Stimulated activated CD8-positive, alpha-beta memory T cell treated with anti-CD3 and anti-CD28 coated beads, Interleukin-15, amount 100 ng/mL, for 24 hours (primary cell): Measurements from ENCODE around the gene CGREF1.
"Not testable (repeated sequence)": the region's sequence is repeated elsewhere in the genome, so short reads cannot be mapped to it uniquely, and the experiment has no call there.

ENCODE experiments used
- DNase-seq: peaks from one replicate; pipeline ENCODE4 v3.0.0-alpha.2; 2020; ENCODE audit warnings: low read depth

CGREF1 gene

GRCh38 chr2:27137322-27137935 is 18.5 kb upstream of the CGREF1 start:
- no peak for DNase-seq

DNA sequence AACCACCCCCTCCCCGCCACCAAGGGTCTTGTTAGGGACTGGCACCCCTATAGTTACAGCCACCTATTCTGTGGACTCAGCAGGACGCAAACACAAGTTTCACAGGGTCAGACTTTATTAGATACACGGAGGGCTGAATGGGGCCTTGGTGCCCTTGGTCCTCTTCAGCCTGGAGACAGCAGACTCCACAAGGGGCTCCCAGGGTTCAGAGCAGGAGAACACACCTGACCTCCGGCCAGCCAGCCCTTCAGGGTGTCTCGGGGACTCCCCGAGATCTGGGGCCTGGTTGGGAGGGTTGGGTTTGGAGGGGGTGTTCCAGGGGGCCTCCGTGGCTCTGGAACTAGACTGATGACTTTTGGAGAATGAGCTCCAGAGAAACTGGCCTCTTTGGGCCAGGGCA is 17.8 kb upstream of the CGREF1 start:
- no peak for DNase-seq

DNA sequence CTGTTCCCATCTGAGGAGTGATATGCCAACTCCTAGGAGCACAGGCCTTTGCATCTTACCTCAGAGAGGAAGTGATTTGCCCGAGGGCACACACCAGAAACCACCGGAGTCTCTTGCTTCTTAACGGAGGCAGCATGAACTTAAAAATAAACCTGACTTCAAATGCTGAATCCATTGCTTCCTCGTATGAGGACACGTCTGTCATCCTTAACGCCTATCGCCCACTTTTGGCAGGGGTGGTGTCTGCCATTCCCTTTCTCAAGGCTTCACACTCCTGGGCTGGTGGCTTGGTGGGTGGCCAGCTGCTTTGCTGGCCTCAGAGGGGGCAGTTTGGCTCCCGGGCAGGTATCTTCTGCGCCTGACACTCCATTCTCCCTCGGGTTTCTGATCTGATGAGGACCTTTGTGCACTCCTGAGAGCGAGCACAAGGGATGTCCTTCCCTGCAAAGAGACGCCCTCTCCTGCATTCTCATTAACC is 16.6 kb upstream of the CGREF1 start:
- DNase-seq, result no peak

DNA sequence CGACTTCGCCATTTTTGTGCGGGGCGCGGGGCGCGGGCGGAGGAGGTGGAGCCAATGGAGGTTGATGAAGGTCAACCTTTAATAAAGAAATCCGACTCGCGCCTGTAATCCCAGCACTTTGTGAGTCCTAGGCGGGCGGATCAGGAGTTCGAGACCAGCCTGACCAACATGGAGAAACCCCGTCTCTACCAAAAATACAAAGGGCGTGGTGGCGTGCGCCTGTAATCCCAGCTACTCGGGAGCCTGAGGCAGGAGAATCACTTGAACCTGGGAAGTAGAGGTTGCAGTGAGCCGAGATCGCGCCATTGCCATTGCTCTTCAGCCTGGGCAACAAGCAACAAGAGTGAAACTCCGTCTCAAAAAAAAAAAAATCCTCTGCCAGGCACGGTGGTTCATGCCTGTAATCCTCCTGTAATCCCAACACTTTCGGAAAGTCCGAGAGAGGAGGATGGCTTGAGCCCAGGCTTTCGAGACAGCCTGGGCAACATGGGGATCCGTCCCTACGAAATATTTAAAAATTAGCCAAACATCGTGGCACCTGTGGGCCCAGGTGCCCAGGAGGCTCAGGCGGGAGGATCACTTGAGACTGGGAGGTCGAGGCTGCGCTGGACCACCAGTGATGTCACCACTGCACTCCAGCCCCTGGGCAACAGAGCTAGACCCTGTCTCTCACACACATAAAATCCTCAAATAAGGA is 16.0 kb upstream of the CGREF1 start:
- no peak for DNase-seq

DNA sequence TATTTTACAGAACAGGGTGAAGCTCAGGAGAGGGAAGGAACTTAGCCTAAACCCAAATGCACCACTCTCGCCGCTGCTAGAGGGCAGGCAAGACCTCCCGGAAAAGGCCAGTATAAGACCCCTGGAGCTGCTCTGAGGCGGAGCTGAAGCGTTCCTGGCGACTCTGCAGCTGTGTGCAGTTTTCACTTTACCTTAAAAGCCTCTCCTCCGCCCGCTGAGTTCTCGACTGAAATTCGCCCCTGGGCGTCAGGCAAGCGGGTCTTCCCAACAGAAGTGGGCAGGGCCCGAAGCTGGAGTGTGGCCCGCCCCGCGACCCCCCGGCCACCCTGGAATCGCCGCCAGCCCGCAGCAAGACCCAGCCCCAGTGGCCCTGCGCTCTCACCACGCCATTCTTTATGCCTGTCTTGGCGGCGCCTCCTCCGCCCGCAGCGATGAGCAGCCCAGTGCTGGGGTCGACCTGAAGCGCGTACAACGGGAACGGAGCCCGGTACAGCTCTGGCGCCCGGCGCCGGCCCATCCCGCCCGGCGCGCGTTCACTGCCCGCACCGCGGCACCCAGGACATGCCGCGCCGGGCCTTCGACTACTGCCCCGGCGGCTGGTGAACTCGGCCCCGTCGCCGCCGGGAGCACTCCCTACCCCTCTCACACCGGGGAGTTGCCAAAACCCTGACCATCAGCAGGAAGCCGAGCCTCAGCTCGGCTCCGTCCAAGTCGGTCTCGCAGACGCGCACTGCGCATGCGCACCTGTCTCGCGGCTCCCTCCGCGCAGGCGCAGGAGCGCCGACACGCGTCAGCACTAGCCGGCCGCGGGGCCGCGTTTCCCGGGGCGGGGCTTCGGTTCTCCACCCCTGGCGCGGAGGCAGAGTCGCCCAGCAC is 15.2 kb upstream of the CGREF1 start, which contains the start of gene PREB:
TSS of gene PREB (minus strand) at position 732 of the 876 bp plus-strand sequence. CDS start at position 517, 215 bp downstream.
- DNase-seq, result peak; percentile 97

DNA sequence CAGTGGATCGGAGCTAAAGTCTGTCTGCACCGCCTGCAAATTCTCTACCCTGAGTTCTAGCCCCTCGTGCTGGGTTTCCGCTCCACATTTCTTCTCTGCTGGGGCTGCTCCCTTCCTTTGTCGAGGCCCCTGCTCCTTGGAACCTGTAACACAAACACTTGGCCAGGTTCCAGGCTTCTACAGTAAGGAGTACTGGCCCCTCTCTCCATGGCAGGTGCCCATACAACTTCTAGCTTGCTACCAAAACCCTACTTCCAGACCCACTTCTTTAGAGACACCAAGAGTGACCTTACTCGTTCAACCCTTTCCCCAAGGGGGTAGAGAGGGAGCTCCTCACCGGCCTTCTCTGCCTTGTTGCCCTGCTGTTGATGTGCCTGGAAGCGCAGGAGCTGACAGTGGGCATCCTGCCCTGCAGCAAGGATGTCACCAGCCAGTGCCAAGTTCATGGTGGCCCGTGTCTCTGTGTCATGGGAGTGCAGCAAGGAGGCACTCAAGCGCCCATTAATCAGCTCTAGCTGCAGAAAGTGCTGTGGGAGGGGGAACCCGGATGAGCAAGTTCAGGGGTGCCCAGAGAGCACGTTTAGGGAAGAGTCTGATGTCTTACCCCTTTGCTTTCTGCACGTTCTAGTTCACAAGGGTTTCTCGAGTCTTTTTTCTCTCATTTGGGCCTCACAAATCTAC is 14.4 kb upstream of the CGREF1 start:
- DNase-seq, result no peak

DNA sequence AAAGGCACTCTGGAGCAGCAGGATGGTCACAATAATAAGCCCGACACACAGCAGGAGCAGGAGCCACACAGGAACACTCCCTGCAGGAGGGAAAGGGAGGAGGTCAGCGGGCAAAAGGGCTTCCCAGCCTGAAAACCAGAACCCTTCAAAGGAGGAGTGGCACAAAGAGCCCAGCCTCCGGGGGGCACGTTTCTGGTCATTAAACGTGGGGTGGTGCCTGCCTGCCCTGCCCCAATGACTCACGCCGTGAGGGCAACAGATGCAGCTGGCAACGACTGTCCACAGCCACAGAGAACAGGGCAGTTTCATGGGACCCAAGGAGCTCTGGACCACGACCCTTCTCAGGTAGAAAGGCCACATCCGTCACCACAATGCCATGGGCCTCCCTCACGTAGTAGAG is 12.5 kb upstream of the CGREF1 start:
- DNase-seq, result no peak

DNA sequence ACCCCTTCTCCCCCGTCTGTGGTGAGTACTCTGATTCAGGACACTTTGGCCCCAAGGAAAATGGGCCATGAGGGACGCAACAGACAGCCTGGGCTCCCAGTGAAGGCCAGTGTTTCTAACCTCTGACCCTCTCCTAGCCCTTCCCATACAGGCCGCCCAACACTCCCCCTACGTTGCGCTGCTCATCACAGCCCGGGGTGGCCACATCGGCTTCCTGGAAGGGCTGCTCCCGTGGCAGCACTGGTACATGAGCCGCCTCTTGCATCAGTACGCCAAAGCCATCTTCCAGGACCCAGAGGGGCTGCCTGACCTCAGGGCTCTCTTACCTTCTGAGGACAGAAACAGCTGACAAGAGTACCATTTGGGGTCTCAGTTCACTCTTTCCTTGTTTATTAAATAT is 11.5 kb upstream of the CGREF1 start:
- no peak for DNase-seq

DNA sequence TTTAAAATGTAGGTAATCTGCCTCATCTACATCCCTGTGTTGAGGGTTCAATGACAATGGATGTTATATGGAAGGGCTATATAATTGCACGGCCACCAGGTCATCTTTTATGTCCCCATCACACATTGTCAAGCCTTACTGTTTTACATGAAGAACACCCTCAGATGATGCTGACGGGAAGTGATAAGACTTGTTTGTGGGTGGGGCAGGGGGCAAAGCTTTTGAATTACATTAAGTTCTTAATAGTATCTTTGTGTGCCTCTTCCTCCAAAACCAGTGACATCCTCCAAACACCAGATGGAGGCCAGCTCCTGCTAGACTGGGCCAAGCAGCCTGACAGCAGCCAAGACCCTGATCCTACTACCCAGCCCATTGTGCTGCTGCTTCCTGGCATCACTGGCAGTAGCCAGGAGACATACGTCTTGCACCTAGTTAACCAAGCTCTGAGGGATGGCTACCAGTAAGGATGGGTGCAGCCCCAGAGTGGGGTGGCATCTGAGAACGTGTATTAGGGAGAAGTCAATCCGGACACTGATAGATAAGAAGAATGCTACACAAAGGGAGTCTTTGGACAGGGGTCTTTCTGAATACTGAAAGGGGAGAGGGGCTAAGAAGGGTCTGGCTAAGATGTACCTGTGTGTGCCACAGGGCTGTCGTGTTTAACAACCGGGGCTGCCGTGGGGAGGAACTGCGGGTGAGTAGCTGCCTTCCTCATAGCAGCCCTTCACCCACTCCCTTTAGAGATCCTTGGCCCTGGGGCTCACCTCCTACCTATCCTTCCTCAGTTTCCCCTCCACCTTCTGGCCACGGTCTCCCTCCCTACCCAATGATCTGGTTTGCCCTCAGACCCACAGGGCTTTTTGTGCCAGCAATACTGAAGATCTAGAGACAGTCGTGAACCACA is 10.0 kb upstream of the CGREF1 start:
- no peak for DNase-seq

DNA sequence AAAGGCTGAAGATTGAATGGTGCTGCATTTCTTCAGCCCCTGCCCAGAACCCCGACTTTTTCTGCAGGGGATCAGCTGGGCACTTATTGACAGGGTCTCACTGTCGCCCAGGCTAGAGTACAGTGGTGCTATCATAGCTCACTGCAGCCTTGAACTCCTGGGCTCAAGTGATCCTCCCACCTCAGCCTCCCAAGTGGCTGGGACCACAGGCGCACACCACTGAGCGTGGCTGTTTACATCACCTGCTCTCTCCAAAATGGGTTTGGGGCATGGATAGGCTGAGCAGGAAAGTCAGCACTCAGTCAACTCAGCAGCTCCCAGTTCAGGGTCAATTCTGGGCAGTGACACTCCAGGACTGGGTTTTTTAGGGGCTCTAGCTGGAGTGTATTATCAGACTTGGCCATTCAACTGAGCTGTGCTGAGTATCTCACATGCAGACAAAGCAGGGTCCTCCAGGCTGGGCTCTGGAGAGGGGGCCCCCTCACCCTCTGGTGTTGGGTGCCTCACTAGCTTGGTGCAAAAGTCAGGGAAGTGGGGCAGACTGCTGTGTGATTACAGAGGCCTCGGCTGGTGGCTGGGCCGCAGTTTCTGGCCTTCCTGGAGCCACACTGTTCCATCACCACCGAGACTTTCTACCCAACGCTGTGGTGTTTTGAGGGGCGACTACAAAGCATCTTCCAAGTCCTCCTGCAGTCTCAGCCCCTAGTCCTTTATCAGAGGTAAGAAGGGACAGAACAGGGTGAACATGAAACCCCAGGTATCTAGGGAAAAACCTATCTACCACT is 9.1 kb upstream of the CGREF1 start:
- DNase-seq, result no peak

DNA sequence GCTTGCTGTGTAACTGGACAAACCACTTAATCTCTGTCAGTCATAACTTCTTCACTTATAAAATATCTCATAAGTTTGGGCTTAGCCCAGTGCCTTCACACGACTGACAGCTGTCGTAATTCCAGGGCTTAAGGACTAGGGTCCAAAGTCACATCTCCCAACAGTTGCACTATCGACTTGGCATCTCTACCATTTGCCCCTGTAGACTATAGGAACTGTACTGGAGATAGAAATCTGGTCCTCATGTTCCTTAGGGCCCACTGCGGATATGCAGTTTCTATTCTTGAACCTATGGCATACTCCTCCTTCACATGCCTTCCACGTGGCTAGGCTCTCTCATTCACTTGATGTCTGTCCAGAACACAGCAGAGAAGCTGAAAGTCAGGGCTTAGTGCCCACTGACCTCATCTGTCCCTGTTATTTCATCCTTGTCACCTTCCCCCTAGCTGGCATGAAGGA is 7.4 kb upstream of the CGREF1 start:
- no peak for DNase-seq

GRCh38 chr2:27125104-27125503 is 6.2 kb upstream of the CGREF1 start:
- no peak for DNase-seq

DNA sequence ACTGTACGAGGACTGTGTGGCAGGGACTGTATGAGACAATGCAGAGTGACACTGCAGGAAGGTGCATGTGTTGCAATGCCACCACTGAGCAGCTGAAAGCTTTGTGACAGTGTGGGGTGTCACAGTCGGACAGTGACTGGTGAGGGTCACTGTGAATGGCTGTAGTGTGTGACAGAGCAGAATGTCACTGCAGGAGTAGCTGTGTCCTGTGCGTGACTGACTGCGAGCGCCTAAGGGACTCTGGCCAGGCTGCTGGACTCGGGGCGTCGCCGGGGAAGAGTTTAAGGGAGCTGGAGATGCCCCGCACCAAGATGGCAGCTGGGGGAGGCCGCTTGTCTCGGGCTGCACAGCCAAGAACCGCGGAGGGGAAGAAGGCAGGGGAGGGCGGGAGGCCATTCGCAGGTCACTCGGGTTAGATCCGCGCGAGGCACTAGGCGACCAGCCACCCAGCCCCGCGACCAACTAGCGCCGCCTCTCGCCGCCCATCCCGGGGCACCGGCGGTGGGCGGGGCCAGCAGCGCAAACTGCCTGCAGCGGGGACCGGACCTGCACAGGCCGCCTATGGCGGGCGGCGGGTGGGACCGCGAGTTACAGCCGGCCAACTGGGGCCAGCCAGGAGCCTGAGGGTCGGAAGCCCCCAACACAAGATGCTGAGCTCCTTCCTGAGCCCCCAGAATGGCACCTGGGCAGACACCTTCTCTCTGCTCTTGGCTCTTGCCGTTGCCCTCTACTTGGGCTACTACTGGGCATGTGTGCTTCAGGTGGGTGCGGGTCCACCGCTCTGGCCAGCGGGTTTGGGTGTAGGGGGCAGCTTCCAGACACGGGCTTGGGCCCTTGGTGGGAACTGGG is 4.6 kb upstream of the CGREF1 start, which contains the start of gene ABHD1:
TSS of gene ABHD1 (plus strand) at position 514 of the 849 bp plus-strand sequence. CDS start at position 648, 134 bp downstream.
- peak; percentile 37 for DNase-seq

GRCh38 chr2:27122791-27123190 is 3.9 kb upstream of the CGREF1 start:
- DNase-seq, result no peak

- no peak for DNase-seq
Observed at GRCh38 chr2:27121906-27122305, 3.0 kb upstream of the CGREF1 start.

DNA sequence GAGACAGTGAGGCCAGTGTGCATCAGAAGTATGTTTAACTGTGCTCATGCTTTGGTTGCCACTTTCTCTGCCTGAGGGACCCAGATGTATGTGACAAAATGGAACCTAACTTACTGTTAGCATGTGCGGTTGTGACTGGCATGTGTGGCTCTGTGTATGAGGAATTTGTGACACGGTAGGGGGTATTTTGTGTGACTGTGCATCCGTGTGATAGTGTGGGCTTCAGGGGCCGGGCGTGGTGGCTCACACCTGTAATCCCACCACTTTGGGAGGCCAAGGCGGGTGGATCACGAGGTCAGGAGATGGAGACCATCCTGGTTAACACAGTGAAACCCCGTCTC is 372 bp upstream of the CGREF1 start:
- not testable (repeated sequence) for DNase-seq

GRCh38 chr2:27117995-27118524 is 868 bp downstream of the CGREF1 start:
- no peak for DNase-seq

GRCh38 chr2:27115519-27115918 is 3.4 kb downstream of the CGREF1 start:
- DNase-seq, result no peak
